H7 (cell line): ENCODE measurements around the gene TGM2. TPM values are rescaled to one million over a fixed set of nuclear protein-coding genes. Genes with fewer than 3 reads are reported as not detected.

Experiments
- DNase-seq: peaks from one replicate; pipeline ENCODE4 v3.0.0; 2012
- H3K27me3 ChIP-seq: 2 replicates; pipeline ENCODE4 v1.6.0; 2011; ENCODE audit warnings: mild to moderate bottlenecking, low read length; ENCODE audit not compliant: control insufficient read depth, insufficient read depth
- H3K36me3 ChIP-seq: replicated peaks from 2 replicates; pipeline ENCODE4 v1.5.1; 2011; ENCODE audit warnings: low read length; ENCODE audit not compliant: control insufficient read depth, insufficient read depth
- H3K4me3 ChIP-seq: 2 replicates; pipeline ENCODE4 v1.5.1; 2011; ENCODE audit warnings: low read depth, mild to moderate bottlenecking, control low read depth, low read length, moderate library complexity; ENCODE audit not compliant: insufficient read depth
- total RNA-seq: library from RNA; depleted of rRNA; stranded (reverse); fragments of >200 nt; shearing (Covaris generic); gene quantifications from 2 replicates; pipeline ENCODE4 v1.2.3, GENCODE V29; 2014

The TGM2 gene
- total RNA-seq, 1 experiment from 2014 or later: 0.83 TPM

GRCh38 chr20:38132156-38132909 is 32.7 kb downstream of the TGM2 start:
- Histone ChIP-seq H3K27me3 (no peaks in the 10 kb centered on the region), H3K36me3 (no peaks in the 10 kb centered on the region), H3K4me3 (no peak overlapping the region)
- peak; percentile 41 for DNase-seq

GRCh38 chr20:38131588-38132121 is 33.4 kb downstream of the TGM2 start:
- Histone ChIP-seq H3K36me3 (no peaks in the 10 kb centered on the region), H3K4me3 (no peak overlapping the region), H3K27me3 (no peaks in the 10 kb centered on the region)
- DNase-seq: peak; percentile 16

GRCh38 chr20:38130687-38131587 is 34.1 kb downstream of the TGM2 start:
- peak; percentile 20 for DNase-seq
- H3K4me3 ChIP-seq: no peak overlapping the region
- H3K27me3 ChIP-seq: no peaks in the 10 kb centered on the region
- H3K36me3 ChIP-seq: no peaks in the 10 kb centered on the region

GRCh38 chr20:38129893-38130609 is 35.0 kb downstream of the TGM2 start:
- no peaks in the 10 kb centered on the region for H3K36me3 ChIP-seq
- H3K4me3 ChIP-seq: no peak overlapping the region
- peak; percentile 22 for DNase-seq
- no peaks in the 10 kb centered on the region for H3K27me3 ChIP-seq

GRCh38 chr20:38129248-38129865 is 35.7 kb downstream of the TGM2 start:
- no peak overlapping the region for H3K4me3 ChIP-seq
- H3K36me3 ChIP-seq: no peaks in the 10 kb centered on the region
- H3K27me3 ChIP-seq: no peaks in the 10 kb centered on the region
- no peak for DNase-seq

GRCh38 chr20:38128691-38129090 is 36.4 kb downstream of the TGM2 start:
- DNase-seq: no peak
- H3K36me3 ChIP-seq: no peaks in the 10 kb centered on the region
- H3K27me3 ChIP-seq: no peaks in the 10 kb centered on the region
- no peak overlapping the region for H3K4me3 ChIP-seq

- DNase-seq: peak; percentile 13
- H3K27me3 ChIP-seq: no peaks in the 10 kb centered on the region
- no peaks in the 10 kb centered on the region for H3K36me3 ChIP-seq
- H3K4me3 ChIP-seq: no peak overlapping the region
These were observed 37.0 kb downstream of the TGM2 start for GRCh38 chr20:38127920-38128528.

- no peaks in the 10 kb centered on the region for H3K27me3 ChIP-seq
- H3K36me3 ChIP-seq: no peaks in the 10 kb centered on the region
- no peak overlapping the region for H3K4me3 ChIP-seq
- no peak for DNase-seq
These were observed 38.0 kb downstream of the TGM2 start for GRCh38 chr20:38126932-38127621.

- Histone ChIP-seq H3K27me3 (no peaks in the 10 kb centered on the region), H3K36me3 (no peaks in the 10 kb centered on the region), H3K4me3 (no peak overlapping the region)
- peak; percentile 11 for DNase-seq
These were observed 38.7 kb downstream of the TGM2 start for GRCh38 chr20:38126146-38126921.

GRCh38 chr20:38125157-38126056 is 39.7 kb downstream of the TGM2 start:
- H3K36me3 ChIP-seq: no peaks in the 10 kb centered on the region
- no peak overlapping the region for H3K4me3 ChIP-seq
- peak; percentile 60 for DNase-seq
- H3K27me3 ChIP-seq: no peaks in the 10 kb centered on the region

GRCh38 chr20:38123021-38123587 is 42.0 kb downstream of the TGM2 start:
- no peak for DNase-seq
- H3K27me3 ChIP-seq: no peaks in the 10 kb centered on the region
- H3K4me3 ChIP-seq: no peak overlapping the region
- H3K36me3 ChIP-seq: no peaks in the 10 kb centered on the region

GRCh38 chr20:38121741-38122140 is 43.3 kb downstream of the TGM2 start:
- Histone ChIP-seq H3K36me3 (no peaks in the 10 kb centered on the region), H3K4me3 (no peak overlapping the region), H3K27me3 (no peaks in the 10 kb centered on the region)
- DNase-seq: no peak
